Tibial nerve (tissue), 4 donors: ENCODE measurements around the gene SHKBP1. TPM values are rescaled to one million over a fixed set of nuclear protein-coding genes. Genes with fewer than 3 reads are reported as not detected.
A peak's percentile ranks its signal among the peaks of the same experiment; 100 is the strongest.

ENCODE experiments used
- DNase-seq, 2 donors: peaks; one replicate each; pipeline ENCODE4 v3.0.0-alpha.2; 2019; ENCODE audit warnings: low spot score in 2 of 2
- H3K27ac ChIP-seq, 4 donors: fragments of 200-600 bp; sonication (generic) in 3 of 4; one replicate each; pipeline ENCODE4 v1.5.1; 2017 to 2019; ENCODE audit warnings: mild to moderate bottlenecking in 1 of 4
- H3K27me3 ChIP-seq, 2 donors: fragments of 200-600 bp; sonication (generic) in 1 of 2; one replicate each; pipeline versions ENCODE4 v1.5.1 to v1.6.0; 2017 to 2019
- H3K36me3 ChIP-seq, 3 donors: fragments of 200-600 bp; sonication (generic); one replicate each; pipeline ENCODE4 v1.5.1; 2018 to 2019
- H3K4me1 ChIP-seq, 4 donors: fragments of 200-600 bp; sonication (generic) in 3 of 4; one replicate each; pipeline ENCODE4 v1.5.1; 2017 to 2019
- H3K4me3 ChIP-seq, 4 donors: fragments of 200-600 bp; sonication (generic) in 3 of 4; one replicate each; pipeline ENCODE4 v1.5.1; 2017 to 2019; ENCODE audit warnings: mild to moderate bottlenecking in 1 of 4, moderate library complexity in 1 of 4
- H3K9me3 ChIP-seq, 4 donors: fragments of 200-600 bp; sonication (generic) in 3 of 4; one replicate each; pipeline ENCODE4 v1.5.1; 2017 to 2019
- EP300 ChIP-seq, 2 donors: sonication (generic); formaldehyde crosslinking; IDR thresholded peaks; one replicate each; pipeline ENCODE4 v1.6.1; 2017; ENCODE audit warnings: antibody characterized with exemption in 2 of 2, mild to moderate bottlenecking in 1 of 2
- POLR2A ChIP-seq, 2 donors: fragments of 450-650 bp; IDR thresholded peaks; one replicate each; pipeline ENCODE4 v1.6.1; 2017; ENCODE audit warnings: antibody characterized with exemption in 2 of 2, mild to moderate bottlenecking in 2 of 2, moderate library complexity in 2 of 2
- WGBS, 2 donors: methylation state at CpG; one replicate each; pipeline ENCODE4 v1.1.5; 2018; 5-methylcytosine and 5-hydroxymethylcytosine counted together
- total RNA-seq, 4 donors: library from RNA; depleted of rRNA; stranded (reverse); fragments of >200 nt; gene quantifications; one replicate each; pipeline ENCODE4 v1.1.0, GENCODE V29; 2016
- TF ChIP-seq, protein P1 (sequence below), 5 experiments: fragments of 200-600 bp in 3 of 5; fragments of 450-650 bp in 2 of 5; sonication (generic) in 3 of 5; IDR thresholded peaks; one replicate each; pipeline ENCODE4 v1.5.1; 2016 to 2019; ENCODE audit warnings: antibody characterized with exemption in 5 of 5, mild to moderate bottlenecking in 3 of 5, moderate library complexity in 2 of 5

The SHKBP1 gene
- total RNA-seq, 4 donors from 2014 or later = 40.8 to 129 (median 51.2) TPM

DNA sequence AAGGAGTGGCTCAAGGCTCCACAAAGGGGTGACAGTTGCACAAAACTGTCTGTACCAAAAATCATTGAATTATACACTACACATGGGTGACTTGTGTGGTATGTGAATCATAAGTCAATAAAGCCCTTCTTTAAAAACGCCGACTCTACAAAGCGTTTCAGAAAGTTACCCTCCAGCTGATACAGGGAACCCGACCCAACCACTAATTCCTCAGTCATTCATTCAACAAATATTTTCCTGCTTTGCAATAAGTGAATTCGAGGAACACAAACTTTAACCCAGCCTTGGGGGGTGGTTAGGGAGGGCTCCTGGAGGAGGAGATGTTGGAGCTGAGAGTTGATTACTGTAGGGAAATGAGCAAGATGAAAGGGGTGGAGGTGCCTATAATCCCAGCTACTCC, 56.5 kb downstream of the SHKBP1 start:
- Histone ChIP-seq H3K9me3 (no peaks in the 10 kb centered on the region), H3K27ac (peak overlapping the region in 1 of 4 donors; percentile 65), H3K36me3 (peaks cover 0 to 32% (median 0%) of the 10 kb centered on the region in 3 donors), H3K4me1 (peaks cover 0 to 35% (median 2%) of the 10 kb centered on the region in 4 donors), H3K4me3 (no peak overlapping the region), H3K27me3 (no peaks in the 10 kb centered on the region)
- WGBS, 2 donors = 51 to 62% methylated on average over 5 of the region's 5 CpGs
- DNase-seq = no peak
- TF ChIP-seq, protein P1, sequence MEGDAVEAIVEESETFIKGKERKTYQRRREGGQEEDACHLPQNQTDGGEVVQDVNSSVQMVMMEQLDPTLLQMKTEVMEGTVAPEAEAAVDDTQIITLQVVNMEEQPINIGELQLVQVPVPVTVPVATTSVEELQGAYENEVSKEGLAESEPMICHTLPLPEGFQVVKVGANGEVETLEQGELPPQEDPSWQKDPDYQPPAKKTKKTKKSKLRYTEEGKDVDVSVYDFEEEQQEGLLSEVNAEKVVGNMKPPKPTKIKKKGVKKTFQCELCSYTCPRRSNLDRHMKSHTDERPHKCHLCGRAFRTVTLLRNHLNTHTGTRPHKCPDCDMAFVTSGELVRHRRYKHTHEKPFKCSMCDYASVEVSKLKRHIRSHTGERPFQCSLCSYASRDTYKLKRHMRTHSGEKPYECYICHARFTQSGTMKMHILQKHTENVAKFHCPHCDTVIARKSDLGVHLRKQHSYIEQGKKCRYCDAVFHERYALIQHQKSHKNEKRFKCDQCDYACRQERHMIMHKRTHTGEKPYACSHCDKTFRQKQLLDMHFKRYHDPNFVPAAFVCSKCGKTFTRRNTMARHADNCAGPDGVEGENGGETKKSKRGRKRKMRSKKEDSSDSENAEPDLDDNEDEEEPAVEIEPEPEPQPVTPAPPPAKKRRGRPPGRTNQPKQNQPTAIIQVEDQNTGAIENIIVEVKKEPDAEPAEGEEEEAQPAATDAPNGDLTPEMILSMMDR (IDR thresholded peaks at IDR 0.05) = no peak
- no peak for TF ChIP-seq POLR2A (IDR thresholded peaks at IDR 0.05)

DNA sequence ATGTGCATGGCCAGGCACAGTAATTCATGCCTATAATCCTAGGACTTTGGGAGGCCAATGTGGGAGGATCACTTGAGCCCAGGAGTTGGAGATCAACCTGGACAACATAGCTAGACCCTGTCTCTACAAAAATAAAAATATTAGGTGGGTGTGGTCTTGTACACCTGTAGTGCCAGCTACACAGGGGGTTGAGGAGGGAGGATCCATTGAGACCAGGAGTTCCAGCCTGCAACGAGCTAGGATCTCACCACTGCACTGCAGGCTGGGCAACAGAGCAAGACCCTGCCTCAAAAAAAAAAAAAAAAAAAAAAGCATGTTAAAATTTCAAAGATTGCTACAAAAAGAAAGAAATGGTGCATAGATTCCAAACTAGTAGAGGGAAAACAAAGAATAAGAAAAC, 61.7 kb downstream of the SHKBP1 start:
- Histone ChIP-seq H3K4me3 (no peak overlapping the region), H3K36me3 (no peaks in the 10 kb centered on the region), H3K9me3 (no peaks in the 10 kb centered on the region), H3K4me1 (peaks cover 0 to 46% (median 13%) of the 10 kb centered on the region in 4 donors), H3K27me3 (no peaks in the 10 kb centered on the region), H3K27ac (no peak overlapping the region)
- TF ChIP-seq POLR2A (IDR thresholded peaks at IDR 0.05) (no peak), EP300 (IDR thresholded peaks at IDR 0.05) (no peak)
- TF ChIP-seq, protein P1 (IDR thresholded peaks at IDR 0.05) = no peak
- DNase-seq = no peak
- 91 to 93% methylated on average over 1 of the region's 1 CpG for WGBS, 2 donors

DNA sequence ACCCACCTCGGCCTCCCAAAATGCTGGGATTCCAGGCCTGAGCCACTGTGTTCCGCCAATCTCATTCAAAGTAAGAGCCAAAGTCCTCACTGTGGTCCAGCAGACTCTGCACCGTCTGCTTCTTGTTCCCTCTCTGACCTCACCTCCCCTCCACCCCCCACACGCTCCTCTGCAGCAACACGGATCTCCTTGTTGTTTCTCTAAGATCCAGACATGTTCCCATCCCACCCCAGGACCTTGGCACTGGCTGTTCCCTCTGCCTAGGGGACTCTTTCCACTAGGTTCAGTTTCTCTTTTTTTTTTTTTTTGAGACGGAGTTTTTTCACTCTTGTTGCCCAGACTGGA, 62.9 kb downstream of the SHKBP1 start:
- Histone ChIP-seq H3K4me1 (peaks cover 0 to 38% (median 10%) of the 10 kb centered on the region in 4 donors), H3K4me3 (no peak overlapping the region), H3K27me3 (no peaks in the 10 kb centered on the region), H3K9me3 (no peaks in the 10 kb centered on the region), H3K36me3 (no peaks in the 10 kb centered on the region), H3K27ac (peak overlapping the region in 1 of 4 donors; percentile 1)
- TF ChIP-seq EP300 (IDR thresholded peaks at IDR 0.05) (no peak), POLR2A (IDR thresholded peaks at IDR 0.05) (no peak)
- TF ChIP-seq, protein P1 (IDR thresholded peaks at IDR 0.05) = no peak
- WGBS, 2 donors = 67 to 77% methylated on average over 6 of the region's 6 CpGs
- no peak for DNase-seq

GRCh38 chr19:40640744-40641143, 64.1 kb downstream of the SHKBP1 start:
- 3 to 11% methylated on average over 5 of the region's 5 CpGs for WGBS, 2 donors
- no peak for TF ChIP-seq POLR2A (IDR thresholded peaks at IDR 0.05)
- TF ChIP-seq EP300 (IDR thresholded peaks at IDR 0.05) = peak in 1 of 2 donors; percentile 21
- Histone ChIP-seq H3K36me3 (no peaks in the 10 kb centered on the region), H3K9me3 (no peaks in the 10 kb centered on the region), H3K27ac (peak overlapping the region in 3 of 4 donors; percentile 50 to 87 (median 76)), H3K4me3 (no peak overlapping the region), H3K27me3 (no peaks in the 10 kb centered on the region), H3K4me1 (peaks cover 0 to 44% (median 12%) of the 10 kb centered on the region in 4 donors)
- DNase-seq = no peak

Other genes starting within 250 kb of the SHKBP1 start
- gene C19orf47, start 228.5 kb upstream of the SHKBP1 start, total RNA-seq = 10 to 100 TPM in 3 of 4 donors, 1 to 10 TPM in 1; 4.7 to 27.0 (median 12.8) TPM
- 100 to 1,000 TPM; 259 to 352 (median 281) TPM for gene PLD3, start 228.2 kb upstream of the SHKBP1 start, total RNA-seq
- gene HIPK4, start 186.7 kb upstream of the SHKBP1 start, total RNA-seq = under 1 TPM in 2 of 4 donors, not detected in 2; 0.39 to 0.60 TPM
- 100 to 1,000 TPM; 454 to 667 (median 548) TPM for gene PRX, start 163.5 kb upstream of the SHKBP1 start, total RNA-seq
- gene SERTAD1, start 150.9 kb upstream of the SHKBP1 start, total RNA-seq = 10 to 100 TPM; 18.9 to 22.2 (median 20.4) TPM
- gene SERTAD3, start 132.5 kb upstream of the SHKBP1 start, total RNA-seq = 10 to 100 TPM; 15.6 to 23.4 (median 19.9) TPM
- gene BLVRB, start 111.1 kb upstream of the SHKBP1 start, total RNA-seq = 100 to 1,000 TPM; 219 to 299 (median 244) TPM
- 10 to 100 TPM; 14.9 to 24.0 (median 19.7) TPM for gene SPTBN4, start 109.9 kb upstream of the SHKBP1 start, total RNA-seq
- 1,000 to 10,000 TPM in 2 of 4 donors, 100 to 1,000 TPM in 2; 851 to 1,504 (median 1,156) TPM for gene LTBP4, start 24.5 kb downstream of the SHKBP1 start, total RNA-seq
- gene NUMBL, start 113.8 kb downstream of the SHKBP1 start, total RNA-seq = 100 to 1,000 TPM; 203 to 284 (median 251) TPM
- gene COQ8B, start 140.0 kb downstream of the SHKBP1 start, total RNA-seq = 10 to 100 TPM; 71.0 to 88.6 (median 84.3) TPM
- gene ITPKC, start 140.2 kb downstream of the SHKBP1 start, total RNA-seq = 100 to 1,000 TPM in 1 of 4 donors, 10 to 100 TPM in 3; 72.0 to 114 (median 90.9) TPM
- gene ACTMAP, start 173.6 kb downstream of the SHKBP1 start, total RNA-seq = 1 to 10 TPM; 2.5 to 7.1 (median 4.3) TPM
- 10 to 100 TPM; 52.8 to 92.7 (median 70.9) TPM for gene SNRPA, start 174.3 kb downstream of the SHKBP1 start, total RNA-seq
- 100 to 1,000 TPM; 127 to 322 (median 209) TPM for gene MIA, start 198.6 kb downstream of the SHKBP1 start, total RNA-seq
- gene RAB4B, start 201.4 kb downstream of the SHKBP1 start, total RNA-seq = 10 to 100 TPM; 38.3 to 66.6 (median 52.0) TPM
- 100 to 1,000 TPM in 3 of 4 donors, 10 to 100 TPM in 1; 93.5 to 134 (median 120) TPM for gene EGLN2, start 222.3 kb downstream of the SHKBP1 start, total RNA-seq